CD4-positive, alpha-beta T cell treated with Interleukin-2 at 100 ng/mL for 4 hours (primary cell): ENCODE data around the gene CWC27.

ENCODE experiments used
- DNase-seq: peaks from one replicate; pipeline ENCODE4 v3.0.0-alpha.2; 2020; ENCODE audit warnings: low spot score

CWC27 gene

GRCh38 chr5:65037831-65038815 is 269.4 kb downstream of the CWC27 start:
- DNase-seq, result peak; percentile 45

GRCh38 chr5:65041296-65042158 is 272.8 kb downstream of the CWC27 start:
- DNase-seq, result no peak

DNA sequence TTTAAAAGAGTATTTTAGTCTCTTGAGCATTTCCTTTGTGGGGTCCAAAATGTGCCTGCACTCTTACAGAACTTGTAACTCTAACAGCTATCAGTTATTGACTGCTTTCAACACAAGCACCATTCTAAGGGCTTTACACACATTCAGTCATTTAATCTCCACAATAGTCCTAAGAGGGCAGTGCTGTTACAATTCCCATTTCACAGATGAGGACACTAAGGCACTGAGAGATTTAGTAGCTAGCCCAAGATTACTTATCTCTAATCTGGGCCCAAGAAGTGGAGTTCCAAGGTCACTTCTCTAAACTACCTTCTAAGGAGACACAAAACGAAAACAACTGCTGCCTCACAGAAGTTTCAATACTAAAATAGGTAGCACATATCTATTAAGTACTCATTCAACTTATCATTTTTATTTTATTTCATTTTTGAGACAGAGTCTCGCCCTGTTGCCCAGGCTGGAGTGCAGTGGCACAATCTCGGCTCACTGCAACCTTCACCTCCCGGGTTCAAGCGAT is 275.2 kb downstream of the CWC27 start:
- no peak for DNase-seq

GRCh38 chr5:65047225-65047624 is 278.5 kb downstream of the CWC27 start:
- no peak for DNase-seq

GRCh38 chr5:65047948-65048690 is 279.4 kb downstream of the CWC27 start:
- DNase-seq, result no peak

DNA sequence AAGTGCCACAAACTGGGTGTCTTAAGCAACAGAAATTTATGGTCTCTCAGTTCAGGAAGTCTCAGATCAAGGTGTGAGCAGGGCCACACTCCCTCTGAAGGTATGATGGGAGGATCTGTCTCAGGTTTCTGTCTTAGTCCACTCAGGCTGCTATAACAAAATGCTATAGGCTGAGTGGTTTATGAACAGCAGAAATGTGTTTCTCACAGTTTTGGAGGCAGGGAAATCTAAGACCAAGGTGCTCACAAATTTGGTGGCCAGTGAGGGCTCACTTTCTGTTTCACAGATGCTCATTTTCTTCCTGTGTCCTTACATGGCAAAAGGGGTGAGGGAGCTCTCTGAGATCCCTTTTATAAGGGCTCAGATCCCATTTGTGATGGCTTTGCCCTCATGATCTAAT is 281.4 kb downstream of the CWC27 start:
- DNase-seq, result no peak

- DNase-seq, result no peak
Measured at GRCh38 chr5:65050826-65051498, 282.2 kb downstream of the CWC27 start.

DNA sequence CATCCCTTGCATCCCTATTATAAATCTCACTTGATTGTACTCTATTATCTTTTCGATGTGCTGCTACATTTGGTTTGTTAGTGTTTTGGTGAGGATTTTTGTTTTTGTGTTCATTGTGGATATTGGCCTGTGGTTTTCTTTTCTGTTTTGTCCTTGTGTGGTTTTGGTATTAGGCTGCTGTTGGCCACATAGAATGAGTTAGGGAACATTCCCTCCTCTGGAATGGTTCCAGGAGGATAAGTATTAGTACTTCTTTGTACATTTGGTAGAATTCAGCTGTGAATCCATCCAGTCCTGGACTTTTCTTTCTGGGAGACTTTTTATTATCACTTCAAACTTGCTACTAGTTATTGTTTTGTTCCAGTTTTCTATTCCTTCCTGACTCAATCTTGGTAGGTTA is 287.2 kb downstream of the CWC27 start:
- no peak for DNase-seq

- DNase-seq, result no peak
Measured at GRCh38 chr5:65059681-65060598, 291.2 kb downstream of the CWC27 start.

DNA sequence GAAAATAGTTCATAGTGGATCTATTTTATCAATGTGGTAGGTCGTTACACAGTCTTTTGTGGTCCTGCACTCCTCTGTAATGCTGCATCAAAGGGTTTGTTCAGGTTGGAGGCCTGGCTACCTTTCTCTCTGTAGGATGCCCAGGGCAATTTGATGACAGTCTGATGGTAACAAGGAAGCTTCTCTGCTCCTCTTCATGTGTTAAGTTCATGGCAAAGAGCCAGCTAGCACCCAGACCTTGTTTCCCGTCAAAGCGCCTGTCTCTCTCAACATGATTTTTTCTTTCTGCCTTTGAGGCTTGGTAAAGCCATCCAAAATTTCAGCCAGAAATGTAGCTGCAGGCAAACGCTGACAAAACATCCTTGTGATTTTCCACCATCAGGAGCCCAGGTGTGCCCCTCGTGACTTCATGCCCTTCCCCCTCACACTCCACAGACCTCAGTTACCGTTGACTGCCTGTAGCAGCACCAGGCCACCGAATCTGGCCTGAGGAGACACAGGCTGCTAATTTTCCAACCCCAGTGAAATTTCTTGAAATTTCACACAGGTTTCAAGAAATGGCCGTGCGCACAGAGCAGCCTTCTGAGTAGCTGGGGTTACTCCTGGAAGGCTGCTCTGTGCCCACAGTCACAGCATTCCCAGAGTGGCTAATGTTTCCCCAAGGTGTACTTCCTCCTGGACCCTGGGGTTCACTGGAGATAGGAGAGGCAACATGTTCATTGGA is 292.7 kb downstream of the CWC27 start:
- no peak for DNase-seq

GRCh38 chr5:65061974-65062353 is 293.2 kb downstream of the CWC27 start:
- no peak for DNase-seq

- no peak for DNase-seq
Measured at GRCh38 chr5:65062469-65063083, 293.8 kb downstream of the CWC27 start.

DNA sequence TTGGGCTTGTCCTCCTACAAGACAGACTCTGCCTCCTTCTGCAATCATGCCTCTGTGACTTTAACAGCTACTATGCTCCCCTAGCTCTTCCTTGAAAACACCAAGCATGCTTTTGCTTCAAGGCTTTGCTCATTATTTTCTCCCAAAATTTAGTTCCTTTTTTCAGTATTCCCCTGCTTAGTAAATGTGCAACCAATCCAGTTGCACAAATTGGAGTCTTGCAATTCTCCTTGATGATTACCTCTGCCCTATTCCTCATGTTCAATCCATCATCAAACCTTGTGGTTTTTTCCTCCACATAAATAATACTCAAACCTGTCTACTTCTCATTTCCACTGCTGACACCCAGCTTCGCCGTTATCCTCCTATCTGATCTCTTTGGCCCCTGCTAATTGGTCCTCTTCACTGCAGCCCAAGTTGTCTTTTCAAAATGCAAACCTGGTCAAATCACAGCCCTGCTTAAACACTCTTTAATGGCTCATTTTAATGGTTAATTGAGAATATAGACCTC is 296.3 kb downstream of the CWC27 start:
- no peak for DNase-seq

DNA sequence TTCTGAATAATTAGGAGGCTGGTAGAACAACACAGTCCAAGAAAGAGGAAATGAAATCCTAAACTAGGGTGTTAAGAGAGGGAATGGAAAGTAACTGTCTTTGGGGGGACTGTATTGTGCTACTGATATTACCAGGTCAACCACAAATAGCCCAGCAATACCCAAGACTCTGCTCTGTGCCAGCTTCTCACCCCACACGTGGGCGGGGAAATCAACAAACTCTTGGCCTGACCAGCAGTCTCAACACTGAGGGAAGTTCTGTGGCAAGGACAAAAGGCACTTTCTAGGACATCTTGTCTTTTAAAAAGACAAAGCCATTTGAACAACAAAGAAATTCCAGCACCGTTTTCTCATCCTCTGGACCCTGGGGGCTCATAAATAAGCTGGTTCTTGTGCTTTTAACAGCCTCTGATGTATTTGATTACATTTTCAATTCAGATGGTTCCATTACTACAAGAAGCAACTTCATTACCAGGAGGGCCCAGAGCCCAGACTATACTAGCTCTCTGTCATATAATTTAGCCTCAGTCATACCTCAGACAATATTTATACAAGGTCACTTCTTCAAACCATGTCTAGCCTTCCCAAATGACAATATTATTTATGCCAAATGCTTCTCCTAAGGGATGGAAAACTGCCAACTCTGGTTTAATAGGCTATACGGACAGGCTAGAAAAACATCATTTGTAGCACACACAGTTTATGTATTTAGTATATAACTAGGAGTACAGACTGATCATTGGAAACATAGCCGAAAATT is 297.8 kb downstream of the CWC27 start:
- DNase-seq, result no peak

DNA sequence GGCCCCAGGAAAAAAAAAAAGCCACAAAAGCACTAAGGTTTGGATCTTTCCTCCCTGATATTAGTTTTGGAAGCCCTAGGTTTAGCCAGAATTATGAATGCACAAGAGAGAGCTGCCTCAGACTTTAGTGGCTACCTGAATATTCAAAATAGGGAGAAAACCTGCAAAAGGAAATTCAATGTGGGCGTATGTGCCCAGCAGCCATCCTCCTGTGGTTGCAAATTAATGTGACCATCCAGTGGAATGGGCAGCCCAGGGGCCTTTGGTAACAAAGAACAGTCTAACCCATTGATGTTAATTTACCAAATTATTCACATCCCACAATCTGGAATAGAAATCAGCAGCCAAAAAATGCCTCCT is 298.4 kb downstream of the CWC27 start:
- no peak for DNase-seq
